Adipose tissue (tissue), 3 donors: ENCODE data around the gene FSCN2. TPM values are rescaled to one million over a fixed set of nuclear protein-coding genes. Genes with fewer than 3 reads are reported as not detected.

Source experiments
- H3K27ac ChIP-seq: one replicate; pipeline ENCODE4 v1.5.1; 2013; ENCODE audit warnings: low read depth, low read length
- WGBS, 3 donors: extraction: QIAGEN DNeasy Blood & Tissue Kit; methylation state at CpG; one replicate each; pipeline ENCODE4 v1.1.7; 2013; 5-methylcytosine and 5-hydroxymethylcytosine counted together
- polyA plus RNA-seq, 3 donors: library from polyadenylated mRNA; stranded (reverse); fragments of 200-250 nt; gene quantifications; one replicate each; pipeline ENCODE4 v1.2.3, GENCODE V29; 2013
- donor health status: healthy with polysubstance abuse.
- donor health status: Bipolar disorder and iron deficiency.
- donor health status: healthy.

The FSCN2 gene
- polyA plus RNA-seq, 3 donors: 0.21 to 4.9 (median 1.0) TPM

- WGBS, 3 donors: 62 to 72% (median 65%) methylated on average over 6 of the region's 6 CpGs
Measured at GRCh38 chr17:81534157-81535006, 6.2 kb downstream of the FSCN2 start.

GRCh38 chr17:81535007-81535328 lies 6.8 kb downstream of the FSCN2 start:
- WGBS, 3 donors: 65 to 88% (median 81%) methylated on average over 4 to 5 of the region's 5 CpGs
- H3K27ac ChIP-seq: no peak overlapping the region

More at GRCh38 chr17:81534157-81535006, 6.2 kb downstream of the FSCN2 start:
- H3K27ac ChIP-seq: no peak overlapping the region

GRCh38 chr17:81535480-81536298 lies 7.5 kb downstream of the FSCN2 start:
- H3K27ac ChIP-seq: no peak overlapping the region
- 30 to 67% (median 64%) methylated on average over 13 of the region's 13 CpGs for WGBS, 3 donors

- 4 to 7% (median 6%) methylated on average over 75 to 89 of the region's 89 CpGs for WGBS, 3 donors
- H3K27ac ChIP-seq: no peak overlapping the region
Measured at GRCh38 chr17:81536299-81537290, 8.4 kb downstream of the FSCN2 start.

- 6 to 15% (median 6%) methylated on average over 17 of the region's 17 CpGs for WGBS, 3 donors
Measured at GRCh38 chr17:81537343-81537855, 9.2 kb downstream of the FSCN2 start.

GRCh38 chr17:81537856-81538555 lies 9.8 kb downstream of the FSCN2 start:
- H3K27ac ChIP-seq: no peak overlapping the region
- WGBS, 3 donors: 34 to 80% (median 74%) methylated on average over 25 to 26 of the region's 26 CpGs

More at GRCh38 chr17:81537343-81537855, 9.2 kb downstream of the FSCN2 start:
- H3K27ac ChIP-seq: no peak overlapping the region

GRCh38 chr17:81538651-81539570 lies 10.7 kb downstream of the FSCN2 start:
- no peak overlapping the region for H3K27ac ChIP-seq
- WGBS, 3 donors: 81 to 91% (median 88%) methylated on average over 26 of the region's 26 CpGs

GRCh38 chr17:81539571-81539900 lies 11.4 kb downstream of the FSCN2 start:
- WGBS, 3 donors: 80 to 83% (median 82%) methylated on average over 10 of the region's 10 CpGs
- H3K27ac ChIP-seq: no peak overlapping the region

GRCh38 chr17:81539961-81540675 lies 11.9 kb downstream of the FSCN2 start:
- WGBS, 3 donors: 91 to 95% (median 95%) methylated on average over 22 to 28 of the region's 28 CpGs
- H3K27ac ChIP-seq: no peak overlapping the region

- no peak overlapping the region for H3K27ac ChIP-seq
- 94 to 96% (median 95%) methylated on average over 14 of the region's 14 CpGs for WGBS, 3 donors
Measured at GRCh38 chr17:81540676-81541027, 12.5 kb downstream of the FSCN2 start.

- H3K27ac ChIP-seq: no peak overlapping the region
- WGBS, 3 donors: 94 to 96% (median 95%) methylated on average over 16 to 17 of the region's 17 CpGs
Measured at GRCh38 chr17:81541123-81541522, 12.9 kb downstream of the FSCN2 start.

- H3K27ac ChIP-seq: no peak overlapping the region
- WGBS, 3 donors: 85 to 89% (median 86%) methylated on average over 15 of the region's 15 CpGs
Measured at GRCh38 chr17:81542431-81543338, 14.5 kb downstream of the FSCN2 start.

GRCh38 chr17:81543339-81543675 lies 15.1 kb downstream of the FSCN2 start:
- 86 to 90% (median 89%) methylated on average over 14 of the region's 14 CpGs for WGBS, 3 donors

GRCh38 chr17:81543756-81544155 lies 15.6 kb downstream of the FSCN2 start:
- no peak overlapping the region for H3K27ac ChIP-seq
- 93 to 97% (median 96%) methylated on average over 15 of the region's 15 CpGs for WGBS, 3 donors

More at GRCh38 chr17:81543339-81543675, 15.1 kb downstream of the FSCN2 start:
- no peak overlapping the region for H3K27ac ChIP-seq

GRCh38 chr17:81544281-81544974 lies 16.3 kb downstream of the FSCN2 start:
- WGBS, 3 donors: 88 to 95% (median 95%) methylated on average over 15 to 16 of the region's 16 CpGs
- H3K27ac ChIP-seq: no peak overlapping the region
